GM12801 (cell line): Measurements from ENCODE around the gene ST7.

Source experiments
- TF ChIP-seq, protein P1 (sequence below): IDR thresholded peaks from one replicate; pipeline ENCODE4 v1.5.1; 2011; ENCODE audit warnings: control low read depth; ENCODE audit not compliant: insufficient read length; ENCODE audit errors: extremely low read depth

The ST7 gene

DNA sequence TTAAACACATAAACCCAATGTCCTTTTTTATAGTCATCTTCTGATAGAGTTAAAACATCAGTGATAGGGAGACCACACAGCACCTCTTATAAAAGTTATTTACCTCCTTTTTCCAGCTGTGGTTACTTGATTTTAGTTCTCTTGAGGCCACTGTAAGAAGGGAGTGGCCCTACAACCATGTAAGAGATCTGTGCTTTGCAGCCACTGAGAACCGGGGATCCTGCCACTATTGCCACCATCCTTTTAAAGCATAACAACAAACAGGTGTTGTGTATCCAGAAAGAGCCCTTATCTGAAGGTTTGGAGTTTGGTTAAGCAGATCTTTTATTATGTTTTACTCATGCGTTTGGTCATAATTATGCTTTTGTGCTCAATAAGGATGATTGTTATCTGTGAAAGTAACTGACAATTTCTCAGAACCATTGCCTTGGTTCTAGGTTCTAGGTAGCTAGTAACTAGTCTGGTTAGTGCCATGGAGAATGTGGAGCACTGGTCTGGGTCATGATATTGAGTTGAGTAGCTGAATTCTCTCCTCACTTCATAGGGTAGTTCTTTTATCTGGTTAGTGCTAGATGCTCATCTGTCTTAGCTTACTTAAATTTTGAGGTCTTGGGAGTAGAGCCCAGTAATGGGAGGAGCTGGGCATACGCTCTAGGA is 56.5 kb downstream of the ST7 start:
- TF ChIP-seq, protein P1, sequence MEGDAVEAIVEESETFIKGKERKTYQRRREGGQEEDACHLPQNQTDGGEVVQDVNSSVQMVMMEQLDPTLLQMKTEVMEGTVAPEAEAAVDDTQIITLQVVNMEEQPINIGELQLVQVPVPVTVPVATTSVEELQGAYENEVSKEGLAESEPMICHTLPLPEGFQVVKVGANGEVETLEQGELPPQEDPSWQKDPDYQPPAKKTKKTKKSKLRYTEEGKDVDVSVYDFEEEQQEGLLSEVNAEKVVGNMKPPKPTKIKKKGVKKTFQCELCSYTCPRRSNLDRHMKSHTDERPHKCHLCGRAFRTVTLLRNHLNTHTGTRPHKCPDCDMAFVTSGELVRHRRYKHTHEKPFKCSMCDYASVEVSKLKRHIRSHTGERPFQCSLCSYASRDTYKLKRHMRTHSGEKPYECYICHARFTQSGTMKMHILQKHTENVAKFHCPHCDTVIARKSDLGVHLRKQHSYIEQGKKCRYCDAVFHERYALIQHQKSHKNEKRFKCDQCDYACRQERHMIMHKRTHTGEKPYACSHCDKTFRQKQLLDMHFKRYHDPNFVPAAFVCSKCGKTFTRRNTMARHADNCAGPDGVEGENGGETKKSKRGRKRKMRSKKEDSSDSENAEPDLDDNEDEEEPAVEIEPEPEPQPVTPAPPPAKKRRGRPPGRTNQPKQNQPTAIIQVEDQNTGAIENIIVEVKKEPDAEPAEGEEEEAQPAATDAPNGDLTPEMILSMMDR = no peak

DNA sequence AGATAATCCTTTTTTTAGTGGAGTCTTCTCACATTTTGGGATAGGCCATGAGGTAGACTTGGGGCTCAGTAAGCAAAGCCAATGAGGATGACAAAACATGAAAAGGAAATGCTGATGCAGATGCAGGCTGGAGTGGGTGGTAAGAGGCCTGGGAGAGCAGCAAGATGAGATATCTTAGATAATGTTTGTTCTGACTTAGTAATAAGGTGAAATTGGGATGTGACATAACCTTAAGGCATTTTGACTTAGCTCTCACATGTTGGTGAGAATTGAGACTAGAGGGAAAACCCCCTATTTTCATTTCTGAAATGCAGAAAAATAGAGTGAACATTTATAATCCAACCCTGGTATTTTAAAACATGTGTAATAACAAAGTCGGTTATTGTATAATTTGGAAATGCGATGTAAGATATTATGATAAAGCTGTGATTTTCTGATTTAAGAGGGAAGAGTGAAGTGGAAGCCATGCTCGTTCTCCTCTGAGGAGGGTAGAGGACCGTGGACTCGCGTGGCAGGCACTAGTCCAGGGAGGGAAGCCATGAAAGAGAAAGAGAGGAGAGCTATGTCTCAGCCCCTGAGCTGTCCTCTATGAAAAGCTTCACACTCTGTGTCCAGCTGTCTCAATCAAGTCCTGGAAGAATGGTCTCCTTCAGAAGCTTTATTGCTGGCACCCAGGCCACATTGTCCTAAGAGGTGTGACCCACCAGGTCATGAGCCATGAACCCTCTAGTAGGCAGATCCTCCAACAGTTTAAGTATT is 57.3 kb downstream of the ST7 start:
- TF ChIP-seq, protein P1 = no peak

DNA sequence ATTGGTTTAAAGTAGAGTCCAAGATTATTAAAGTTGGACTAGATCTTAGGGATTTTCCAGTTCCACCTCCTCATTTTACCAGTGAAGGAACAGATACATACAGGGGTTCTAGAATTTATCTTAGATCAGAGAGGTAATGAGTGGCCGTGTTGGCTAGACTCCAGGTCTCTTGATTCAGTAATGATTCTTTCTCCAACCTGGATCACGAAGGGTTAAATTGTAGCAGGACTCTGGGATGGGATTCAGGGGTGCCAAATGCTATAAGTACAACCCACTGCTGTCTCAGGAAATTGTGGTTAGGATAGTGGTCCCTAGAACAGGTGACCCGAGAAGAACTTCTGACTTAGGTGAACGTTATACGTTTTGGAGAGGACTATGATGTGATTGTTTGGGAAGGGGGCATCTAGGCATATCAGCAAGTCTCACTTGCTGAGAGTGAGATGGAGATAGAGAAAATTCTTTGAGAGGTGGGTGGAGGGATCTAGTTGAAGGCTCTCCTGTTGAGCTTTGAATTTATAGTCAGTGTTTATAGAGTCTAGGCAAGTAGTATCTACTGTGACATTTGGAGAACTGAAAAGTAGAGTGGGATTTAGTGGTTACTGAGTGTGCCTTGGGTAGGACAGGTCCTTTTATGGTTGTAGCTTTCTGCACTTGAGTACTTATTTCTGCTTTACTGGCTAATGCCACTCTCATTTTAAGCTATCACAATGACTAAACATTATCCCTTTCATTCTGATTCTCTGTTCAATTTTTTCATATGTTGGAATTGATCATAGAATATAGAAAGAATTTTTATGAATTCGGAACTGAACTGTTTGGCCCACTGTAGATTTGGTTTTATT is 58.3 kb downstream of the ST7 start:
- TF ChIP-seq, protein P1 = no peak

DNA sequence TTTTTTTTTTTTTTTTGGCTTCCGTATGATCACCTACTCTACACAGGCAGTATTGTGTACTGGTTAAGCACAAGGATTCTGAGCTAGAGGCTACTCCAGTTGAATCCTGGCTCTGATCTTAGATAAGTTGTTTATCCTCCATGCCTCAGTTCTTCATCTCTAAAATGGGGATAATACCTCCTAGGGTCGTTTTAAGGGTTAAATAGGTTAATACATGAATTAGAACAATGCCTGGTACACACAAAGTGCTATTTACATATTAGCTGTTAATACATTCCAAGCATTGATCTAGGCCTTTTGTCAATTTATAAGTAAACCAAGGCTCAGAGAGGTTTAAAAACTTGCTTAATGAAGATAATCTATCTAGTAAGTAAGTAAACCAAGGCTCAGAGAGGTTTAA is 59.0 kb downstream of the ST7 start:
- TF ChIP-seq, protein P1 = no peak

DNA sequence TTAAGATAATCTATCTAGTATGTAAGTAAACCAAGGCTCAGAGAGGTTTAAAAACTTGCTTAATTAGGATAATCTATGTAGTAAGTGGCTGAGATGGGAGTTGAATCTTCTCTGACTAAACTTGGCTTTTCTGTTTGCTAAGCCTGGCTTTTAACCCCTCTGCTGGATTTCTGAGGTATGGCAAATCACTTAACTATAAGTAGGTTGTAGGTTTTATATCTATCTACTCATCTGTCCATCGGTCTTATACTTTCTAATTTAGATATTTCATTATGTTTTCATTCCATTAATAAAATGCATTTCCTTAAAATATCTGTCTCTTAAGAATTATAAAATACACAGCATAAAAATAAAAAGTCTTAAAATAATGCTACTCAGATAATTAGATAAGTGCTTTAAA is 59.4 kb downstream of the ST7 start:
- TF ChIP-seq, protein P1 = no peak

DNA sequence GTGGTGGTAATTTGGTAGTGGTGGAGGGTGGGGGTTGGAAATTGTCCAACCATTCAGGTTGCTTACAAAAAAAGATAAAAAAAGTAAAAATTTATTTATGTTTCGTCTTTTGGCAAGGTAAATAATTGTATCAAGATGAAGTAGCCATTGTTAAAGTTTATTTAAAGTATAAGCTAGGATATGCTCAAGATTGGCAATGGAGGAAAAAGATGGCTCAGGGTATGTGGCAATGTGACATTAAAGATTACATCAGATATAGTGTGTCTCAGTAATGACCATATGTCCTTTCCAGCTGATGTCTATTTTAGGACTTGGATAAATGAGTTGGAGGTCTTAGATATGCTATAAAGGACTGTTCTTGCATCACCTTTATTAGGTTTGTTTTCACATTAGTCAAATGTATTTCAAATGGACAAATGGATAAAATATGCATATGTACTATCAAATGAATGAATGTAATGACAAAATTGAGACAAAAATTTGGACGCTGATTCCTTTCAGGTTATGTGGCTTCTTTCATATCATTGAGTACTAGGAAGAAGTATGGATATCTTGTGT is 60.9 kb downstream of the ST7 start:
- TF ChIP-seq, protein P1 = no peak

DNA sequence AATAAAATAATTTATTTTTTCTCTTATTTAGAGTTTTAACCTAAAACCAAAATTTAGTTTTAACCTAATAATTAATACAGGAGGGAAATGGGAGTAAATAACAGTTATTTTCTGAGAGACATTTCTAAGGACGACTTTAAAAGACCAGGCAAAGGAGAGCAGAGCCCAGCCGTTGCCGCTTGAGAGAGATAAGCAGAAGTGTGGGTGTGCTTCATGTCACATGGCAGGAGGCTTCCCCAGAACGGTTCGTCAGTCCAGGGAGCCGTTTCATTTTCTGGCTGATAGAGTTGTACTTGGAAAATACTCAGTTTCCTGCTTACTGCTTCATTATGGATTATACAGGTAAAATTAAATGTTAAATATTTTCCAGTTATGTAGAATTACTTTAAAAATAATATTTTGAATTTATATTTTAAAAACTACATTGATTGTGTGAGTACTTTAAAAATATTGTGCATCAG is 61.4 kb downstream of the ST7 start:
- TF ChIP-seq, protein P1 = no peak
